ENCODE results near the gene ALMS1. TPM values are rescaled to one million over a fixed set of nuclear protein-coding genes. Genes with fewer than 3 reads are reported as not detected.
A peak's percentile ranks its signal among the peaks of the same experiment; 100 is the strongest.
"Not testable (repeated sequence)": the region's sequence is repeated elsewhere in the genome, so short reads cannot be mapped to it uniquely, and the experiment has no call there.

The ALMS1 gene
- total RNA-seq, 2 donors from 2014 or later: 34.2 to 44.5 TPM

DNA sequence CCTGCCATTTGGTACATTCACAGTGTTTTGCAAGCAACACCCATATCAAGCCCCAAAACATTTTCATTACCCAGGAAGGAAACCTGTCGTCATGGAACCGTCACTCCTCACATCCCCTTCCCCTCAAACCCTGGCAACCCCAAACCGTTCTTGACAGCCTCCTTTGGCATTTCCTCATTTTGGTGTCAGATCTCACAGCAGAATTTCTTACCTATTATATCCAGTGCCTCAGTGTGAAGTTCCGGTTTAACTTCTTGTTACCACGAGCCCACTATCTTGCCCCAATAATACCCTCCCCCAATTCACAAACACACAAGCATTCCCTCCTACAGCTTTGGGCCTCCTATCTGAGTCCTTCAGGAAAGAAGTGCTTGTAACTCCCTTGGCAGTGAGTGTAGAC lies 240.6 kb downstream of the ALMS1 start:
- WGBS, 2 donors: 53 to 54% methylated on average over 5 of the region's 5 CpGs
- H3K4me1 ChIP-seq; H3K9me3 ChIP-seq; H3K27ac ChIP-seq; ATAC-seq; intact Hi-C loops (cut with DNase I); DNase-seq; H3K4me3 ChIP-seq; H3K36me3 ChIP-seq (replicated peaks in 1 of 2; ENCODE audit: insufficient read depth in 1 of 2, low read depth in 2 of 2); H3K27me3 ChIP-seq: not testable (repeated sequence)

DNA sequence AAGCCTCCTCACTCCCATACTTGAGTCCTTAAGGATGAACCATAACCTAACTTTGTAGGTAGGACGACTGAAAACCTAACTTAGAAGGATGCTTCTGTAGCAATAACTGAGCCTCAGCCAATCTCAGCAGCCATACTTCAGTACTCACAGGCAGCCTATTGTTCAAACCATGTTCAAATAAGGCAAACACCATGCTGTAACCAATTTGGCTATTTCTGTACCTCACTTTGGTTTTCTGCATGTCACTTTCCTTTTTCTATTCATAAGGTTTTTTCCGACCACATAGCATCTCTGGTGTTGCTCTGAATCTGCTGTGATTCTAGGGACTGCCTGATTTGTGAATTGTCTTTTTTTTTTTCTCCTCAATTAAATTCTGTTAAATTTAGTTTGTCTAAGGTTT lies 242.9 kb downstream of the ALMS1 start:
- H3K4me3 ChIP-seq; intact Hi-C loops (cut with DNase I); H3K27me3 ChIP-seq; H3K4me1 ChIP-seq; H3K9me3 ChIP-seq; ATAC-seq; H3K27ac ChIP-seq; H3K36me3 ChIP-seq (replicated peaks in 1 of 2; ENCODE audit: insufficient read depth in 1 of 2, low read depth in 2 of 2); DNase-seq: not testable (repeated sequence)
- WGBS, 2 donors: 93 to 96% methylated on average over 1 to 2 of the region's 2 CpGs

DNA sequence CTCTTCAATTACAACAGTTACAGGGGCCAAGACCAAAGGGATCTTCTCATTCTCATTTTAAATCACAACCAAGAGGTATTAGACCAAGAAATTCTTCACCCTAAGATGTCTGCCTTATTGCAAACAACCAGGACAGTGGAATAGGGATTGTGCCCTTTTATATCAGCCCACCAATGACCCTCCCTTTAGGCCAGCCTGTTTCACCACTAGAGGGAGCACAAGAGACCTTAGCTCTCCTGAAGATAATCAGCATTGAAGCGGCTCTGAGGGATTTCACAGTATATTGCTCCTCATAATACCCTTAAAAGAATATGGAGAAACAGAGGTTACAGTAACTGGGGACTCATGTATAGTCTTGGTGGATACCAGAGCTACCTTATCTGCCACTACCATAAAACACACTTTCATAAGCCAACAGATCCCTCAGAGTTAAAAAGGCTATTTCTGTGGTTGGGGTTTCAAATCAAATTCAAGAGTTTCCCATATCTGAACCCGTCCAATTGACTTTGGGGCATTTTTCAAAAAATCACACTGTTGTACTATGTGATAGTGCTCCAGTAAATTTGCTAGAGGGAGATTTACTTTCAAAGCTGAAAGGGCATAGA lies 245.1 kb downstream of the ALMS1 start:
- H3K36me3 ChIP-seq (replicated peaks in 1 of 2; ENCODE audit: insufficient read depth in 1 of 2, low read depth in 2 of 2); H3K27me3 ChIP-seq; intact Hi-C loops (cut with DNase I); H3K9me3 ChIP-seq; DNase-seq; H3K27ac ChIP-seq; H3K4me3 ChIP-seq; H3K4me1 ChIP-seq: not testable (repeated sequence)
- WGBS, 2 donors: 28 to 42% methylated on average over 2 of the region's 2 CpGs
- peak; percentile 50 for ATAC-seq
- TF ChIP-seq, protein P1, sequence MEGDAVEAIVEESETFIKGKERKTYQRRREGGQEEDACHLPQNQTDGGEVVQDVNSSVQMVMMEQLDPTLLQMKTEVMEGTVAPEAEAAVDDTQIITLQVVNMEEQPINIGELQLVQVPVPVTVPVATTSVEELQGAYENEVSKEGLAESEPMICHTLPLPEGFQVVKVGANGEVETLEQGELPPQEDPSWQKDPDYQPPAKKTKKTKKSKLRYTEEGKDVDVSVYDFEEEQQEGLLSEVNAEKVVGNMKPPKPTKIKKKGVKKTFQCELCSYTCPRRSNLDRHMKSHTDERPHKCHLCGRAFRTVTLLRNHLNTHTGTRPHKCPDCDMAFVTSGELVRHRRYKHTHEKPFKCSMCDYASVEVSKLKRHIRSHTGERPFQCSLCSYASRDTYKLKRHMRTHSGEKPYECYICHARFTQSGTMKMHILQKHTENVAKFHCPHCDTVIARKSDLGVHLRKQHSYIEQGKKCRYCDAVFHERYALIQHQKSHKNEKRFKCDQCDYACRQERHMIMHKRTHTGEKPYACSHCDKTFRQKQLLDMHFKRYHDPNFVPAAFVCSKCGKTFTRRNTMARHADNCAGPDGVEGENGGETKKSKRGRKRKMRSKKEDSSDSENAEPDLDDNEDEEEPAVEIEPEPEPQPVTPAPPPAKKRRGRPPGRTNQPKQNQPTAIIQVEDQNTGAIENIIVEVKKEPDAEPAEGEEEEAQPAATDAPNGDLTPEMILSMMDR (IDR thresholded peaks at IDR 0.05): peak in 2 of 7 experiments; percentile 38 to 49

DNA sequence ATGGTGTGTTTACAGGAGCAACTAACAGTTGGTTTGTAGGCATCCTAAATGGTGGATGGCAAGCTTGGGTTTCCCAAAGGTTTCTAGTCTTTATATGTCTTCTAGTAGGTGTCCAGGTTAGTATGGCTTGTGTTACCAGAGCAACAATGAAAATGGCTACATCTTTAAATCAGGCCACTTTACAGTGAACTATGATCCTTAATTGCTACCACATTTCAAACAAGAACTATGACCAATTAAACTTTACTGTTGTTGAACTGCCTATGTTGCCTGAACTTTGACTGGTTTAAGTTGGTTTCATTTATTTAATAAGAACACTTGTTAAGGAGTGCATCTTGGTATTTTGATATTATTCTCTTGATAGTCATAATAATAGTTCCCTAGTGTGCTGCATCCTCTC lies 251.3 kb downstream of the ALMS1 start:
- intact Hi-C loops (cut with DNase I); H3K27ac ChIP-seq; H3K27me3 ChIP-seq; DNase-seq; ATAC-seq; H3K4me3 ChIP-seq; H3K36me3 ChIP-seq (replicated peaks in 1 of 2; ENCODE audit: insufficient read depth in 1 of 2, low read depth in 2 of 2); H3K9me3 ChIP-seq: not testable (repeated sequence)
- peaks cover 11% of the 10 kb centered on the region for H3K4me1 ChIP-seq

DNA sequence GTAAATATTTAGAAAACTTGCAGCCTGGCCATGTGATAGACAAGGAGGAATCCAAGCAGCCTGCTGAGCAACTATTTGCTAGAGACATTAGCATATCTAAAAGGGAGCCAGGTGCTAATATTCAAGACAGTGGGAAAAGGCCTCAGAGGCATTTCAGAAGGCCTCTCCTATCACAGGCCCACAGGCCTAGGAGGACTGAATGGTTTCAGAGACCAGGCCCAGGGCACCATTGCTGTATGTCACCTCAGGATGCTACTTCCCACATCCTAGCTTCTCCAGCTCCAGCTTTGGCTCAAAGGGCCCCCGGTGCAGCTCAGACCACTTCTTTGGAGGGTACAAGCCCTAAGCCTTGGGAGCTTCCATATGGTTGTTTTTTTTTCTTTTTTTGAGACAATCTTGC lies 252.8 kb downstream of the ALMS1 start:
- H3K4me3 ChIP-seq: no peak overlapping the region
- intact Hi-C loops (cut with DNase I): no loop called here
- no peaks in the 10 kb centered on the region for H3K27me3 ChIP-seq
- H3K9me3 ChIP-seq: no peaks in the 10 kb centered on the region
- no peaks in the 10 kb centered on the region for H3K36me3 ChIP-seq (replicated peaks in 1 of 2; ENCODE audit: insufficient read depth in 1 of 2, low read depth in 2 of 2)
- H3K27ac ChIP-seq: no peak overlapping the region
- no peak for DNase-seq
- 100% methylated on average over 1 of the region's 1 CpG for WGBS, 2 donors
- TF ChIP-seq POLR2A (IDR thresholded peaks at IDR 0.05): no peak
- TF ChIP-seq, protein P1 (IDR thresholded peaks at IDR 0.05): no peak
- peaks cover 11% of the 10 kb centered on the region for H3K4me1 ChIP-seq
- ATAC-seq: no peak

DNA sequence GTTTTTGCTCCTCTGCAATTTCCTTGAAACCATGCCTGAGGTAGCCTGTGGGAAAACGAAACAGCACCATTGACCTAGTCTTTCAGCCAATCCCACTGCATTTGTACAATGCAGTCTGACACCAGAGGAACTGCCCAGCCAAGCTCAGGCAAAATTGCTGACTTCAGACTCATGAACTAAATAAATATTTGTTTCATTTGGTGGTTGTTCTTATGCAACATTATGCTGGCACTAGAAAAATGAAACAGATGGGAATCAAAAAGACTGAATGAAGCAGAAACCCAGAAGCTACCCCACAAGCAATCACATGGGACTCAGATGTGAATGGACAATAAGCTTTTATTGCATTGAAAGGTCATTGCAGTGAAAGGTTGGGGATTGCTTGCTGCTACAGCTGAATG lies 254.9 kb downstream of the ALMS1 start:
- no peaks in the 10 kb centered on the region for H3K27me3 ChIP-seq
- WGBS, 2 donors: 0 to 13% methylated on average over 1 of the region's 1 CpG
- no peak overlapping the region for H3K27ac ChIP-seq
- TF ChIP-seq, protein P1 (IDR thresholded peaks at IDR 0.05): no peak
- no peak for TF ChIP-seq POLR2A (IDR thresholded peaks at IDR 0.05)
- ATAC-seq (peak; percentile 76), DNase-seq (peak in 2 of 4 donors; percentile 29 to 61)
- H3K36me3 ChIP-seq (replicated peaks in 1 of 2; ENCODE audit: insufficient read depth in 1 of 2, low read depth in 2 of 2): no peaks in the 10 kb centered on the region
- H3K4me1 ChIP-seq: peaks cover 11% of the 10 kb centered on the region
- H3K9me3 ChIP-seq: no peaks in the 10 kb centered on the region
- H3K4me3 ChIP-seq: no peak overlapping the region
- intact Hi-C loops (cut with DNase I): no loop called here
